Nephron progenitor cell (in vitro differentiated cells): Measurements from ENCODE around the gene FEM1A.
A peak's percentile ranks its signal among the peaks of the same experiment; 100 is the strongest.

Experiments used
- DNase-seq: peaks from one replicate; pipeline ENCODE4 v3.0.0; 2021
- H3K27ac Mint-ChIP-seq: 2 replicates; pipeline ENCODE4 v1.8.0; 2021; ENCODE audit warnings: mild to moderate bottlenecking, moderate library complexity, mixed read lengths
- H3K27me3 Mint-ChIP-seq: 2 replicates; pipeline ENCODE4 v1.8.0; 2021; ENCODE audit warnings: mild to moderate bottlenecking, low read depth, mixed read lengths; ENCODE audit not compliant: poor library complexity
- H3K36me3 Mint-ChIP-seq: 2 replicates; pipeline ENCODE4 v1.8.0; 2021; ENCODE audit warnings: low read depth, mixed read lengths
- H3K4me1 Mint-ChIP-seq: 2 replicates; pipeline ENCODE4 v1.8.0; 2021; ENCODE audit warnings: mixed read lengths
- H3K4me3 Mint-ChIP-seq: 2 replicates; pipeline ENCODE4 v1.8.0; 2021; ENCODE audit warnings: mild to moderate bottlenecking, moderate library complexity, mixed read lengths
- H3K9me3 Mint-ChIP-seq: 2 replicates; pipeline ENCODE4 v1.8.0; 2021; ENCODE audit warnings: mild to moderate bottlenecking, moderate library complexity, mixed read lengths
- CTCF ChIP-seq: fragments of 200-600 bp; sonication (generic); IDR thresholded peaks from 2 replicates; pipeline ENCODE4 v1.5.0; 2021; ENCODE audit warnings: antibody characterized with exemption

The FEM1A gene

GRCh38 chr19:4807188-4807587, 15.7 kb downstream of the FEM1A start:
- Mint-ChIP-seq H3K36me3 (no peaks in the 10 kb centered on the region), H3K4me3 (no peak overlapping the region), H3K4me1 (no peaks in the 10 kb centered on the region), H3K9me3 (no peaks in the 10 kb centered on the region), H3K27ac (no peak overlapping the region), H3K27me3 (peaks cover 19% of the 10 kb centered on the region)
- TF ChIP-seq CTCF = no peak
- no peak for DNase-seq

GRCh38 chr19:4811328-4812131, 20.0 kb downstream of the FEM1A start:
- no peak overlapping the region for H3K4me3 Mint-ChIP-seq
- H3K4me1 Mint-ChIP-seq = peaks cover 6% of the 10 kb centered on the region
- DNase-seq = peak; percentile 92

GRCh38 chr19:4814625-4815425, 23.3 kb downstream of the FEM1A start:
- Mint-ChIP-seq H3K27ac (no peak overlapping the region), H3K4me3 (peak overlapping the region; percentile 66), H3K36me3 (peaks cover 4% of the 10 kb centered on the region)

More at GRCh38 chr19:4811328-4812131, 20.0 kb downstream of the FEM1A start:
- Mint-ChIP-seq H3K36me3 (peaks cover 4% of the 10 kb centered on the region), H3K9me3 (peaks cover 10% of the 10 kb centered on the region), H3K27ac (no peak overlapping the region), H3K27me3 (peaks cover 18% of the 10 kb centered on the region)
- TF ChIP-seq CTCF = peak; percentile 72

GRCh38 chr19:4815426-4816201, 24.1 kb downstream of the FEM1A start:
- Mint-ChIP-seq H3K27me3 (peaks cover 15% of the 10 kb centered on the region), H3K4me1 (peaks cover 6% of the 10 kb centered on the region), H3K27ac (no peak overlapping the region), H3K36me3 (peaks cover 4% of the 10 kb centered on the region), H3K4me3 (peak overlapping the region; percentile 66), H3K9me3 (peaks cover 10% of the 10 kb centered on the region)
- TF ChIP-seq CTCF = no peak
- DNase-seq = peak; percentile 81

More at GRCh38 chr19:4814625-4815425, 23.3 kb downstream of the FEM1A start:
- no peak for DNase-seq
- peaks cover 10% of the 10 kb centered on the region for H3K9me3 Mint-ChIP-seq
- peaks cover 6% of the 10 kb centered on the region for H3K4me1 Mint-ChIP-seq
- H3K27me3 Mint-ChIP-seq = peaks cover 20% of the 10 kb centered on the region
- TF ChIP-seq CTCF = no peak

GRCh38 chr19:4816202-4816949, 24.8 kb downstream of the FEM1A start:
- no peak overlapping the region for H3K4me3 Mint-ChIP-seq
- no peak for DNase-seq
- peaks cover 6% of the 10 kb centered on the region for H3K4me1 Mint-ChIP-seq
- H3K36me3 Mint-ChIP-seq = peaks cover 4% of the 10 kb centered on the region
- peaks cover 10% of the 10 kb centered on the region for H3K9me3 Mint-ChIP-seq
- TF ChIP-seq CTCF = no peak
- H3K27me3 Mint-ChIP-seq = peaks cover 12% of the 10 kb centered on the region
- H3K27ac Mint-ChIP-seq = no peak overlapping the region
